ENCODE data around the gene PDS5B. TPM values are rescaled to one million over a fixed set of nuclear protein-coding genes. Genes with fewer than 3 reads are reported as not detected.
A peak's percentile ranks its signal among the peaks of the same experiment; 100 is the strongest.

The PDS5B gene
- total RNA-seq (100 to 1,000 TPM in 1 of 2 donors, 10 to 100 TPM in 1; 59.8 to 136 TPM), polyA plus RNA-seq (ENCODE audit: insufficient read length in 2 of 2) (10 to 100 TPM; 39.1 to 53.9 TPM)
- long read RNA-seq, donor 1, partial matches to known transcripts: 8 of 9 reads
- long read RNA-seq, donor 1, other reads (novel, unspliced or antisense): 0 of 9 reads
- long read RNA-seq, donor 2, partial matches to known transcripts: 0 of 2 reads
- long read RNA-seq, donor 2, other reads (novel, unspliced or antisense): 0 of 2 reads
- long read RNA-seq, donor 3, partial matches to known transcripts: 12 of 14 reads
- long read RNA-seq, donor 3, other reads (novel, unspliced or antisense): 0 of 14 reads
- long read RNA-seq, donor 4, partial matches to known transcripts: 6 of 8 reads
- long read RNA-seq, donor 4, other reads (novel, unspliced or antisense): 0 of 8 reads

- Histone ChIP-seq H3K4me3 (ENCODE audit: low read depth, low read length) (peak within 1 kb of the TSS; percentile 91), H3K9me3 (ENCODE audit: control insufficient read depth, insufficient read depth, low read length) (no peaks in the 10 kb centered on the region), H3K36me3 (ENCODE audit: control insufficient read depth, insufficient read depth, low read length) (no peaks in the 10 kb centered on the region), H3K27ac (ENCODE audit: low read depth, low read length) (peak within 1 kb of the TSS; percentile 97), H3K27me3 (ENCODE audit: control insufficient read depth, insufficient read depth, low read length) (no peaks in the 10 kb centered on the region), H3K4me1 (ENCODE audit: control insufficient read depth, insufficient read depth, low read length) (peaks cover 5% of the 10 kb centered on the region)
- WGBS (ENCODE audit: insufficient coverage): under 1% methylated on average over 93 of the region's 97 CpGs
- peak; percentile 82 to 98 (median 92) for DNase-seq (ENCODE audit: low read depth in 4 of 6, low spot score in 6 of 6)
Measured at GRCh38 chr13:32586080-32586900, at the start of gene PDS5B. TSS of gene PDS5B (plus strand) at chr13:32586452. CDS start at chr13:32648773, 62,321 bp downstream.

GRCh38 chr13:32537580-32538142, 48.6 kb upstream of the PDS5B start:
- Histone ChIP-seq H3K27ac (ENCODE audit: low read depth, low read length) (peak overlapping the region; percentile 89), H3K9me3 (ENCODE audit: control insufficient read depth, insufficient read depth, low read length) (no peaks in the 10 kb centered on the region), H3K4me1 (ENCODE audit: control insufficient read depth, insufficient read depth, low read length) (peaks cover 6% of the 10 kb centered on the region), H3K36me3 (ENCODE audit: control insufficient read depth, insufficient read depth, low read length) (no peaks in the 10 kb centered on the region), H3K4me3 (ENCODE audit: low read depth, low read length) (peak overlapping the region; percentile 99), H3K27me3 (ENCODE audit: control insufficient read depth, insufficient read depth, low read length) (no peaks in the 10 kb centered on the region)
- DNase-seq (ENCODE audit: low read depth in 4 of 6, low spot score in 6 of 6): peak in 2 of 6 donors; percentile 1 to 86
- 35% methylated on average over 12 of the region's 22 CpGs for WGBS (ENCODE audit: insufficient coverage)

- DNase-seq (ENCODE audit: low read depth in 4 of 6, low spot score in 6 of 6): peak in 2 of 6 donors; percentile 29 to 42
- peak overlapping the region; percentile 89 for H3K27ac ChIP-seq (ENCODE audit: low read depth, low read length)
- peak overlapping the region; percentile 99 for H3K4me3 ChIP-seq (ENCODE audit: low read depth, low read length)
- H3K9me3 ChIP-seq (ENCODE audit: control insufficient read depth, insufficient read depth, low read length): no peaks in the 10 kb centered on the region
- no peaks in the 10 kb centered on the region for H3K27me3 ChIP-seq (ENCODE audit: control insufficient read depth, insufficient read depth, low read length)
- WGBS (ENCODE audit: insufficient coverage): 1% methylated on average over 23 of the region's 23 CpGs
- H3K36me3 ChIP-seq (ENCODE audit: control insufficient read depth, insufficient read depth, low read length): no peaks in the 10 kb centered on the region
- H3K4me1 ChIP-seq (ENCODE audit: control insufficient read depth, insufficient read depth, low read length): peaks cover 6% of the 10 kb centered on the region
Measured at GRCh38 chr13:32538143-32538620, 48.1 kb upstream of the PDS5B start.

GRCh38 chr13:32538621-32539246, 47.5 kb upstream of the PDS5B start, which contains the start of gene N4BP2L2:
TSS of gene N4BP2L2 (minus strand) at chr13:32538795. CDS start at chr13:32537027, 1,768 bp downstream.
- H3K9me3 ChIP-seq (ENCODE audit: control insufficient read depth, insufficient read depth, low read length): no peaks in the 10 kb centered on the region
- H3K4me3 ChIP-seq (ENCODE audit: low read depth, low read length): peak within 1 kb of the TSS; percentile 99
- peak; percentile 96 to 100 (median 98) for DNase-seq (ENCODE audit: low read depth in 4 of 6, low spot score in 6 of 6)
- H3K27ac ChIP-seq (ENCODE audit: low read depth, low read length): peak within 1 kb of the TSS; percentile 89
- under 1% methylated on average over 22 of the region's 32 CpGs for WGBS (ENCODE audit: insufficient coverage)
- no peaks in the 10 kb centered on the region for H3K36me3 ChIP-seq (ENCODE audit: control insufficient read depth, insufficient read depth, low read length)
- H3K27me3 ChIP-seq (ENCODE audit: control insufficient read depth, insufficient read depth, low read length): no peaks in the 10 kb centered on the region
- H3K4me1 ChIP-seq (ENCODE audit: control insufficient read depth, insufficient read depth, low read length): peaks cover 6% of the 10 kb centered on the region

- no CpG with 5 or more reads among the region's 2 CpGs for WGBS (ENCODE audit: insufficient coverage)
- Histone ChIP-seq H3K27me3 (ENCODE audit: control insufficient read depth, insufficient read depth, low read length) (no peaks in the 10 kb centered on the region), H3K27ac (ENCODE audit: low read depth, low read length) (no peak overlapping the region), H3K36me3 (ENCODE audit: control insufficient read depth, insufficient read depth, low read length) (no peaks in the 10 kb centered on the region), H3K4me3 (ENCODE audit: low read depth, low read length) (no peak overlapping the region), H3K4me1 (ENCODE audit: control insufficient read depth, insufficient read depth, low read length) (peaks cover 6% of the 10 kb centered on the region), H3K9me3 (ENCODE audit: control insufficient read depth, insufficient read depth, low read length) (no peaks in the 10 kb centered on the region)
- no peak for DNase-seq (ENCODE audit: low read depth in 4 of 6, low spot score in 6 of 6)
Measured at GRCh38 chr13:32542221-32542620, 44.0 kb upstream of the PDS5B start.

- Histone ChIP-seq H3K27me3 (ENCODE audit: control insufficient read depth, insufficient read depth, low read length) (no peaks in the 10 kb centered on the region), H3K4me3 (ENCODE audit: low read depth, low read length) (no peak overlapping the region), H3K27ac (ENCODE audit: low read depth, low read length) (no peak overlapping the region), H3K4me1 (ENCODE audit: control insufficient read depth, insufficient read depth, low read length) (no peaks in the 10 kb centered on the region), H3K9me3 (ENCODE audit: control insufficient read depth, insufficient read depth, low read length) (no peaks in the 10 kb centered on the region), H3K36me3 (ENCODE audit: control insufficient read depth, insufficient read depth, low read length) (no peaks in the 10 kb centered on the region)
- no CpG with 5 or more reads among the region's 2 CpGs for WGBS (ENCODE audit: insufficient coverage)
- DNase-seq (ENCODE audit: low read depth in 4 of 6, low spot score in 6 of 6): no peak
Measured at GRCh38 chr13:32545083-32545482, 41.2 kb upstream of the PDS5B start.

- H3K27ac ChIP-seq (ENCODE audit: low read depth, low read length): no peak overlapping the region
- H3K4me3 ChIP-seq (ENCODE audit: low read depth, low read length): no peak overlapping the region
- no peaks in the 10 kb centered on the region for H3K4me1 ChIP-seq (ENCODE audit: control insufficient read depth, insufficient read depth, low read length)
- WGBS (ENCODE audit: insufficient coverage): no CpG with 5 or more reads among the region's 2 CpGs
- no peaks in the 10 kb centered on the region for H3K27me3 ChIP-seq (ENCODE audit: control insufficient read depth, insufficient read depth, low read length)
- H3K36me3 ChIP-seq (ENCODE audit: control insufficient read depth, insufficient read depth, low read length): no peaks in the 10 kb centered on the region
- no peaks in the 10 kb centered on the region for H3K9me3 ChIP-seq (ENCODE audit: control insufficient read depth, insufficient read depth, low read length)
- no peak for DNase-seq (ENCODE audit: low read depth in 4 of 6, low spot score in 6 of 6)
Measured at GRCh38 chr13:32548837-32549236, 37.4 kb upstream of the PDS5B start.

- Histone ChIP-seq H3K27ac (ENCODE audit: low read depth, low read length) (no peak overlapping the region), H3K27me3 (ENCODE audit: control insufficient read depth, insufficient read depth, low read length) (no peaks in the 10 kb centered on the region), H3K36me3 (ENCODE audit: control insufficient read depth, insufficient read depth, low read length) (no peaks in the 10 kb centered on the region), H3K4me1 (ENCODE audit: control insufficient read depth, insufficient read depth, low read length) (no peaks in the 10 kb centered on the region), H3K9me3 (ENCODE audit: control insufficient read depth, insufficient read depth, low read length) (no peaks in the 10 kb centered on the region), H3K4me3 (ENCODE audit: low read depth, low read length) (no peak overlapping the region)
- 100% methylated on average over 1 of the region's 3 CpGs for WGBS (ENCODE audit: insufficient coverage)
- DNase-seq (ENCODE audit: low read depth in 4 of 6, low spot score in 6 of 6): no peak
Measured at GRCh38 chr13:32549788-32550187, 36.5 kb upstream of the PDS5B start.

GRCh38 chr13:32553720-32554119, 32.5 kb upstream of the PDS5B start:
- Histone ChIP-seq H3K4me3 (ENCODE audit: low read depth, low read length) (no peak overlapping the region), H3K36me3 (ENCODE audit: control insufficient read depth, insufficient read depth, low read length) (no peaks in the 10 kb centered on the region), H3K9me3 (ENCODE audit: control insufficient read depth, insufficient read depth, low read length) (no peaks in the 10 kb centered on the region), H3K27ac (ENCODE audit: low read depth, low read length) (no peak overlapping the region), H3K27me3 (ENCODE audit: control insufficient read depth, insufficient read depth, low read length) (no peaks in the 10 kb centered on the region), H3K4me1 (ENCODE audit: control insufficient read depth, insufficient read depth, low read length) (no peaks in the 10 kb centered on the region)
- DNase-seq (ENCODE audit: low read depth in 4 of 6, low spot score in 6 of 6): no peak
- 100% methylated on average over 1 of the region's 1 CpG for WGBS (ENCODE audit: insufficient coverage)

All from spinal cord (tissue), 10 donors.